ENCODE results near the gene PTPN3. TPM values are rescaled to one million over a fixed set of nuclear protein-coding genes. Genes with fewer than 3 reads are reported as not detected.

Gene PTPN3
- total RNA-seq, 1 donor from 2014 or later = 3.7 TPM

DNA sequence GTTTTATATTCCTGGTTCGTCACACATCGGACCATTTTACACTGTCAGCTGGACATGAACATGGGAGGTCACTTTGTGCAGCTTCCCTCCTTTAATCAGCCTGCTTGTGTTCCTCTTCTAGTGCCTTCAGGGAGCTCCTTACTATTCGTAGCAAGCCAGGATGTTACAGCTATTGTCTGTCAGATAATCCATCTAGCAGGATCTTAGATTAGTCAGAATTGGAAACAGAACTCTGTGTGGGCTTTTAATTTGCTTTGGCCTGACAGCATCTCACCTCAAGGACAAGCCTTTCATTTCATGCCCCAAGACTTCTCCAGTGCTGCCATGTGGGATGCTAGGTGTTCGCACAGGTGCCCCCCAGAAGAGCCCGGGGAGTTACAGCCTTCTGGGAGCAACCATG is 147.1 kb downstream of the PTPN3 start:
- H3K27ac Mint-ChIP-seq = no peak overlapping the region
- TF ChIP-seq, protein P1, sequence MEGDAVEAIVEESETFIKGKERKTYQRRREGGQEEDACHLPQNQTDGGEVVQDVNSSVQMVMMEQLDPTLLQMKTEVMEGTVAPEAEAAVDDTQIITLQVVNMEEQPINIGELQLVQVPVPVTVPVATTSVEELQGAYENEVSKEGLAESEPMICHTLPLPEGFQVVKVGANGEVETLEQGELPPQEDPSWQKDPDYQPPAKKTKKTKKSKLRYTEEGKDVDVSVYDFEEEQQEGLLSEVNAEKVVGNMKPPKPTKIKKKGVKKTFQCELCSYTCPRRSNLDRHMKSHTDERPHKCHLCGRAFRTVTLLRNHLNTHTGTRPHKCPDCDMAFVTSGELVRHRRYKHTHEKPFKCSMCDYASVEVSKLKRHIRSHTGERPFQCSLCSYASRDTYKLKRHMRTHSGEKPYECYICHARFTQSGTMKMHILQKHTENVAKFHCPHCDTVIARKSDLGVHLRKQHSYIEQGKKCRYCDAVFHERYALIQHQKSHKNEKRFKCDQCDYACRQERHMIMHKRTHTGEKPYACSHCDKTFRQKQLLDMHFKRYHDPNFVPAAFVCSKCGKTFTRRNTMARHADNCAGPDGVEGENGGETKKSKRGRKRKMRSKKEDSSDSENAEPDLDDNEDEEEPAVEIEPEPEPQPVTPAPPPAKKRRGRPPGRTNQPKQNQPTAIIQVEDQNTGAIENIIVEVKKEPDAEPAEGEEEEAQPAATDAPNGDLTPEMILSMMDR (IDR thresholded peaks at IDR 0.05; ENCODE audit: unreplicated experiment) = no peak
- H3K27me3 Mint-ChIP-seq = no peaks in the 10 kb centered on the region
- DNase-seq (ENCODE audit: low spot score, unreplicated experiment) = no peak
- no peaks in the 10 kb centered on the region for H3K4me1 Mint-ChIP-seq (ENCODE audit: low read depth)
- peaks cover 3% of the 10 kb centered on the region for H3K9me3 Mint-ChIP-seq (ENCODE audit: low read depth)
- no peak overlapping the region for H3K4me3 Mint-ChIP-seq (ENCODE audit: low read depth)
- no peaks in the 10 kb centered on the region for H3K36me3 Mint-ChIP-seq (ENCODE audit: insufficient read depth)

DNA sequence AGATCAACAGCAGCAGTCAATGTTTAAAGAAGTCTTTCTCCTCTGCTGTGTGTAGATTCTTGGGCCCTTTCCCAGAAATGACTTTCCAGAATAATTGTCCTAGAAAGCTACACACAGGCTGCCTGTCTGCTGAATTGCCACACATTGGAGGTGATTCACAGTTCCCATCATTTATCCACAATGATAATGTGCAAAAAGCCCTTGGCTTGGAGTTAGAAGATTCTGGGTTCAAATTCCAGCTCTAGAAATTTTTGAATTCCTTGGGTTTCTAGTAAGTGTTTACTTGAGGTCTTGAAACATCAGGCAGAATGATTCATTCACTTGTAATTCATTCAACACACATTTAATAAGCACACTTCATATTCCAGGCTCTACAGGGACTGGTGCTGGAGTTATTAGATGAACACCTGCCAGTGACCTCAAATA is 148.7 kb downstream of the PTPN3 start:
- H3K4me3 Mint-ChIP-seq (ENCODE audit: low read depth) = no peak overlapping the region
- TF ChIP-seq, protein P1 (IDR thresholded peaks at IDR 0.05; ENCODE audit: unreplicated experiment) = no peak
- no peak overlapping the region for H3K27ac Mint-ChIP-seq
- DNase-seq (ENCODE audit: low spot score, unreplicated experiment) = no peak
- no peaks in the 10 kb centered on the region for H3K27me3 Mint-ChIP-seq
- H3K36me3 Mint-ChIP-seq (ENCODE audit: insufficient read depth) = no peaks in the 10 kb centered on the region
- peaks cover 3% of the 10 kb centered on the region for H3K9me3 Mint-ChIP-seq (ENCODE audit: low read depth)
- peaks cover 10% of the 10 kb centered on the region for H3K4me1 Mint-ChIP-seq (ENCODE audit: low read depth)

DNA sequence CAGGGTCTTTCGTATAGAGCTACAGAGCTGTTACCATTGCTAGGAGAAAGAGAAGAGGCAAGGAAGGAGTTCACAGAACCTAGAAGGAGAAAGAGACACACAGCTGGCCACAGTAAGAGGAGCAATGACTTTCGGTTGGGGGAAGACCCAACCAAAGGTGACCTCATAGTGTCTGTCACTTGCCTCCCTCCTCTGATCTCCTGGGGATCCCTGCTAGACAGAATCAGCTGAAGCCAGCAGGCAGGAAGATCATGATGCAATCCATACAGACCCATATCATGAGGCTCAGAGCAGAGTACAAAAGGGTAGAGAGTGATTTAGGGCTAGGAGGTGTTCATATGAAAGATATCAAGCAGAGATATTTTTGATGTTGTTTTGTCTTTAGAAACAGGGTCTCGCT is 151.2 kb downstream of the PTPN3 start:
- H3K27ac Mint-ChIP-seq = no peak overlapping the region
- no peaks in the 10 kb centered on the region for H3K36me3 Mint-ChIP-seq (ENCODE audit: insufficient read depth)
- no peaks in the 10 kb centered on the region for H3K27me3 Mint-ChIP-seq
- H3K9me3 Mint-ChIP-seq (ENCODE audit: low read depth) = no peaks in the 10 kb centered on the region
- peaks cover 10% of the 10 kb centered on the region for H3K4me1 Mint-ChIP-seq (ENCODE audit: low read depth)
- TF ChIP-seq, protein P1 (IDR thresholded peaks at IDR 0.05; ENCODE audit: unreplicated experiment) = no peak
- no peak overlapping the region for H3K4me3 Mint-ChIP-seq (ENCODE audit: low read depth)
- DNase-seq (ENCODE audit: low spot score, unreplicated experiment) = no peak

DNA sequence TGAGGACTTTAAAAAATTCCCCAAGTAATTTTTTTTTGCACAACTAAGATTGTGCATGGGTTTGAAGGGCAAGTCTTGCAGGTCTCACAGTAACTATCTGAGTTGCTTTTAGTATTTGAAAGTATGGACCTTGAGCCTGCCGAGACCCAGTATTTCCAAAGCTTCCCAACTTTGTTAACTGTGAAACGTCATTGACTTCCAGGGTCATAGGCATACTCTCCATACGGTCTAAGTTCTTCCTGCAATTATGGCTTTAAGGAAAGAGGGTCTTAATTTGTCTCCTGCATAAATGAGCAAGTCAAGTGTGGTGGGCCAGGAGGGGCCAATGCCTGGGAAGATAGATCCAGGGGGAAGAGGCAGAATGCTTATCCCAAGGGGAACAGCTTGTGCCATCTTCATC is 153.2 kb downstream of the PTPN3 start:
- TF ChIP-seq, protein P1 (IDR thresholded peaks at IDR 0.05; ENCODE audit: unreplicated experiment) = no peak
- Mint-ChIP-seq H3K4me1 (ENCODE audit: low read depth) (peaks cover 10% of the 10 kb centered on the region), H3K9me3 (ENCODE audit: low read depth) (no peaks in the 10 kb centered on the region), H3K27ac (peak overlapping the region; percentile 81), H3K4me3 (ENCODE audit: low read depth) (no peak overlapping the region), H3K27me3 (no peaks in the 10 kb centered on the region), H3K36me3 (ENCODE audit: insufficient read depth) (no peaks in the 10 kb centered on the region)
- DNase-seq (ENCODE audit: low spot score, unreplicated experiment) = no peak

DNA sequence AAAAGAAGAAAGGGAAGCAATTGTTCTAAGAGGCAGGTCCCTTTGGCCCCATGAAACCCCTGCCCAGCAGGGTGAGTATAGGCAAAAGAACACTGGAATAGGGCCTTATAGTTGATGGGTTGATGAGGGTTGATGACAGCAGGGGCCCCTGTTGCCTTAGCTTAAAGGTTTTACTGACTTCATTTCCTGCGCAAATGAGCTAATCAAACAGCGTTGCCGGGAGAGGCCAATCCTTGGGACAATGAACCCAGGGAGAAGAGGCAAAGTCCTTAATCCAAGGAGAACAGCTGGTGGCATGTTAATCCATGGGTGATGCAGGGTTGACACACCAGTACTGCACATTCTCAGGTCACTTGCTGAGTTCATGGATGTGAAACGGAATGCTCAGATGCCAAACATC is 155.2 kb downstream of the PTPN3 start:
- Mint-ChIP-seq H3K4me3 (ENCODE audit: low read depth) (no peak overlapping the region), H3K9me3 (ENCODE audit: low read depth) (no peaks in the 10 kb centered on the region), H3K36me3 (ENCODE audit: insufficient read depth) (no peaks in the 10 kb centered on the region), H3K27me3 (no peaks in the 10 kb centered on the region), H3K27ac (no peak overlapping the region), H3K4me1 (ENCODE audit: low read depth) (peaks cover 10% of the 10 kb centered on the region)
- no peak for DNase-seq (ENCODE audit: low spot score, unreplicated experiment)
- TF ChIP-seq, protein P1 (IDR thresholded peaks at IDR 0.05; ENCODE audit: unreplicated experiment) = no peak

Measured in progenitor cell of endocrine pancreas (in vitro differentiated cells).